ENCODE results near the gene SP2. TPM values are rescaled to one million over a fixed set of nuclear protein-coding genes. Genes with fewer than 3 reads are reported as not detected.

The SP2 gene
- polyA plus RNA-seq, 1 donor (not counting 4 experiments of a cell fraction or from before 2014, with no cell fraction given), result 2.1 TPM

DNA sequence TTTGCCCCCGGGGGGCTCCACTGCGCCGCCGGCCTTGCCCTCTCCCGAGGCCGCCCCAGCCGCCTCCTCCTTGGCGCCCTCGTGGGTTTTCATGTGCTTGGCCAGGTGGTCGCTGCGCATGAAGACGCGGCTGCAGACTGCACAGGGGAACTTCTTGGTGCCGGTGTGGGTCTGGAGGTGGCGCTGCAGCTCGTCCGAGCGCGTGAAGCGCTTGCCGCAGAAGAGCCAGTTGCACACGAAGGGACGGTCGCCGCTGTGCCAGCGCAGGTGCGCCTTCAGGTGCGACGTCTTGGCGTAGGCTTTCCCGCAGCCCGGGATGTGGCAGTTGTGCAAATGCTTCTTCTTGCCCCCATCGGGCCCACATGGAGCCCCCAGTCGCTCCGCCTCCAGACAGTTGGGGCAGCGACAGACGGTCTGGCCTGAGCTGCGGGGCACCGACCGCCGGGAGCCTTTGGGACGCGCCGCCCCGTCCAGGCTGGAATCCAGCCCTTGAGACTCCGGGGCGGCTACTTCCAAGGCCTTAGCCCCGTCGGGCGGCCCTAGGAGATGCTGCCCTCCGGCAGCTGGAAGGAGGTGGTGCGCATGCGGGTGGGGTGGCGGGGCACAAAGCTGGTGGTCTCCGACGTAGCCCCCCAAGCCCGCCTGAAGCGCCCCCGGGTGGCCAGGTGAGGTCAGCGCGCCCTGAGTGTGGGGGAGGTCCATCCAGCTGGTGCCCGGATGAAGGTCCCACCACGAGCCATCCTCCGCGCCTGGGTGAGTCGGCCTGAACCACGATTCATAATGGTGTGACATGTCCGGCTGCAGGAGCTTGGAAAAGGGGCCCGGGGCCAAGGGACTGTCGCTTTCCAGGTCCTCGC lies 48.5 kb upstream of the SP2 start:
- no peak for DNase-seq (ENCODE audit: low read depth, low spot score)
- no peak for TF ChIP-seq EZH2 (IDR thresholded peaks at IDR 0.05; ENCODE audit: low read length)
- peak in 2 of 3 experiments; percentile 56 to 63 for TF ChIP-seq CTCF (optimal IDR thresholded peaks at IDR 0.05 in 1 of 3, IDR thresholded peaks at IDR 0.05 in 1 of 3, conservative IDR thresholded peaks at IDR 0.05 in 1 of 3; ENCODE audit: extremely low read depth in 1 of 3, insufficient read depth in 2 of 3, low read length in 3 of 3)
- peaks cover 43% of the 10 kb centered on the region for H3K4me1 ChIP-seq (ENCODE audit: control insufficient read depth, extremely low read depth, insufficient read depth, low read length)
- no peaks in the 10 kb centered on the region for H3K9me1 ChIP-seq (ENCODE audit: control insufficient read depth, extremely low read depth, insufficient read depth, low read length)
- H3K4me3 ChIP-seq (ENCODE audit: control insufficient read depth in 2 of 3, extremely low read depth in 1 of 3, insufficient read depth in 2 of 3, low read depth in 1 of 3, low read length in 3 of 3), result no peak overlapping the region
- no peak overlapping the region for H3K9ac ChIP-seq (ENCODE audit: control insufficient read depth, extremely low read depth, insufficient read depth, low read length)
- peak overlapping the region; percentile 57 for H3K4me2 ChIP-seq (ENCODE audit: control insufficient read depth, extremely low read depth, insufficient read depth, low read depth, low read length)
- dilution Hi-C loops (cut with MboI; ENCODE audit: extremely low pct_ligation_motif_present, low sequenced_read_pairs), result no loop called here
- peaks cover 0 to 1% of the 10 kb centered on the region in 2 experiments for H3K36me3 ChIP-seq (ENCODE audit: control insufficient read depth in 2 of 2, extremely low read depth in 1 of 2, insufficient read depth in 2 of 2, low read length in 2 of 2)
- no peak overlapping the region for H3K27ac ChIP-seq (ENCODE audit: control insufficient read depth, insufficient read depth, low read length)
- H3K9me3 ChIP-seq (ENCODE audit: control insufficient read depth, low read depth, low read length), result no peaks in the 10 kb centered on the region
- no peak overlapping the region for H2AFZ ChIP-seq (ENCODE audit: control insufficient read depth, low read length)
- peaks cover 10% of the 10 kb centered on the region for H3K27me3 ChIP-seq (ENCODE audit: control insufficient read depth, extremely low read depth, insufficient read depth, low read length)
- no peaks in the 10 kb centered on the region for H4K20me1 ChIP-seq (ENCODE audit: control insufficient read depth, extremely low read depth, insufficient read depth, low read length)
- peaks cover 2% of the 10 kb centered on the region for H3K79me2 ChIP-seq (ENCODE audit: control insufficient read depth, insufficient read depth, low read length)
- FAIRE-seq, result no peak

GRCh38 chr17:47848198-47848513 lies 47.9 kb upstream of the SP2 start:
- H4K20me1 ChIP-seq (ENCODE audit: control insufficient read depth, extremely low read depth, insufficient read depth, low read length), result no peaks in the 10 kb centered on the region
- no peak for TF ChIP-seq CTCF (optimal IDR thresholded peaks at IDR 0.05 in 1 of 3, IDR thresholded peaks at IDR 0.05 in 1 of 3, conservative IDR thresholded peaks at IDR 0.05 in 1 of 3; ENCODE audit: extremely low read depth in 1 of 3, insufficient read depth in 2 of 3, low read length in 3 of 3)
- no peak for TF ChIP-seq EZH2 (IDR thresholded peaks at IDR 0.05; ENCODE audit: low read length)
- DNase-seq (ENCODE audit: low read depth, low spot score) (no peak), FAIRE-seq (no peak)
- H3K9ac ChIP-seq (ENCODE audit: control insufficient read depth, extremely low read depth, insufficient read depth, low read length), result no peak overlapping the region
- H3K4me2 ChIP-seq (ENCODE audit: control insufficient read depth, extremely low read depth, insufficient read depth, low read depth, low read length), result no peak overlapping the region
- H3K27me3 ChIP-seq (ENCODE audit: control insufficient read depth, extremely low read depth, insufficient read depth, low read length), result peaks cover 16% of the 10 kb centered on the region
- no peak overlapping the region for H3K27ac ChIP-seq (ENCODE audit: control insufficient read depth, insufficient read depth, low read length)
- H3K9me1 ChIP-seq (ENCODE audit: control insufficient read depth, extremely low read depth, insufficient read depth, low read length), result no peaks in the 10 kb centered on the region
- no peak overlapping the region for H2AFZ ChIP-seq (ENCODE audit: control insufficient read depth, low read length)
- H3K36me3 ChIP-seq (ENCODE audit: control insufficient read depth in 2 of 2, extremely low read depth in 1 of 2, insufficient read depth in 2 of 2, low read length in 2 of 2), result peaks cover 0 to 1% of the 10 kb centered on the region in 2 experiments
- no peaks in the 10 kb centered on the region for H3K9me3 ChIP-seq (ENCODE audit: control insufficient read depth, low read depth, low read length)
- H3K79me2 ChIP-seq (ENCODE audit: control insufficient read depth, insufficient read depth, low read length), result peaks cover 2% of the 10 kb centered on the region
- H3K4me3 ChIP-seq (ENCODE audit: control insufficient read depth in 2 of 3, extremely low read depth in 1 of 3, insufficient read depth in 2 of 3, low read depth in 1 of 3, low read length in 3 of 3), result no peak overlapping the region
- dilution Hi-C loops (cut with MboI; ENCODE audit: extremely low pct_ligation_motif_present, low sequenced_read_pairs), result no loop called here
- peaks cover 40% of the 10 kb centered on the region for H3K4me1 ChIP-seq (ENCODE audit: control insufficient read depth, extremely low read depth, insufficient read depth, low read length)

Data from keratinocyte (primary cell).